B cell (primary cell): ENCODE results near the gene CYBB. TPM values are rescaled to one million over a fixed set of nuclear protein-coding genes. Genes with fewer than 3 reads are reported as not detected.
A peak's percentile ranks its signal among the peaks of the same experiment; 100 is the strongest.

Experiments used
- ATAC-seq: fragments of 200-7000 bp; cut with Tn5 transposase; one replicate; pipeline ENCODE4 v1.10.0; 2021; ENCODE audit warnings: low read depth, mild to moderate bottlenecking, moderate number of reproducible peaks, moderate library complexity
- CTCF ChIA-PET: fragments of 350-600 bp; sonication (Branson Sonifier 250); formaldehyde crosslinking; loops from one replicate; lab custom pipeline; 2021; ENCODE audit warnings: antibody characterized with exemption, inconsistent platforms; lab: Charles Lee
- POLR2A ChIA-PET: fragments of 350-600 bp; sonication (Branson Sonifier 250); formaldehyde crosslinking; loops from one replicate; lab custom pipeline; 2021; ENCODE audit warnings: antibody characterized with exemption; lab: Charles Lee
- DNase-seq: peaks from one replicate; pipeline ENCODE4 v3.0.0; 2013
- H2AFZ ChIP-seq: 2 replicates; pipeline ENCODE4 v1.6.1; 2012; ENCODE audit warnings: mild to moderate bottlenecking, low read depth, low read length; ENCODE audit not compliant: insufficient read depth, poor library complexity, severe bottlenecking
- H3K27ac ChIP-seq, 2 donors: 1 replicate in 1 of 2; 2 replicates in 1 of 2; pipeline ENCODE4 v1.5.1; 2012 to 2013; ENCODE audit warnings: low read length in 2 of 2, mild to moderate bottlenecking in 2 of 2, moderate library complexity in 1 of 2
- H3K27me3 ChIP-seq, 4 experiments: fragments of 200-600 bp in 1 of 4; sonication (generic) in 1 of 4; replicated peaks in 1 of 4; 1 replicate in 2 of 4; 2 replicates in 2 of 4; pipeline versions ENCODE4 v1.6.1 to v1.7.0; 2013 to 2016; ENCODE audit warnings: low read length in 3 of 4, mild to moderate bottlenecking in 2 of 4, mixed read lengths in 1 of 4, moderate library complexity in 1 of 4; ENCODE audit not compliant: insufficient read depth in 4 of 4, control insufficient read depth in 3 of 4; ENCODE audit errors: control extremely low read depth in 1 of 4
- H3K36me3 ChIP-seq, 2 experiments: replicated peaks in 1 of 2; 1 replicate in 1 of 2; 2 replicates in 1 of 2; pipeline versions ENCODE4 v1.6.1 to v1.7.1; 2013; ENCODE audit warnings: low read length in 1 of 2; ENCODE audit not compliant: insufficient read depth in 2 of 2, control insufficient read depth in 1 of 2; ENCODE audit errors: control extremely low read depth in 1 of 2, extremely low read depth in 1 of 2
- H3K4me1 ChIP-seq, 2 donors: fragments of 200-600 bp in 1 of 2; sonication (generic) in 1 of 2; 1 replicate in 1 of 2; 2 replicates in 1 of 2; pipeline versions ENCODE4 v1.5.1 to v1.6.1; 2013 to 2017; ENCODE audit warnings: low read length in 2 of 2; ENCODE audit not compliant: control insufficient read depth in 2 of 2, insufficient read depth in 2 of 2
- H3K4me2 ChIP-seq: replicated peaks from 2 replicates; pipeline ENCODE3; 2012; ENCODE audit warnings: mild to moderate bottlenecking, low read depth, low read length; ENCODE audit not compliant: poor library complexity, severe bottlenecking
- H3K4me3 ChIP-seq, 5 experiments: fragments of 200-600 bp in 1 of 5; sonication (generic) in 1 of 5; 1 replicate in 3 of 5; 2 replicates in 2 of 5; pipeline versions ENCODE4 v1.5.1 to v1.7.0; 2011 to 2016; ENCODE audit warnings: low read length in 4 of 5, mild to moderate bottlenecking in 4 of 5, low read depth in 2 of 5, control low read depth in 1 of 5, moderate library complexity in 1 of 5; ENCODE audit not compliant: insufficient read depth in 1 of 5; ENCODE audit errors: control extremely low read depth in 1 of 5, extremely low read depth in 1 of 5
- H3K79me2 ChIP-seq: fragments of 200-600 bp; sonication (generic); one replicate; pipeline ENCODE4 v1.6.0; 2016; ENCODE audit warnings: low read length; ENCODE audit not compliant: control insufficient read depth, insufficient read depth
- H3K9ac ChIP-seq: fragments of 200-600 bp; sonication (generic); 2 replicates; pipeline ENCODE4 v1.6.1; 2017; ENCODE audit warnings: mild to moderate bottlenecking, low read length, moderate library complexity
- H3K9me3 ChIP-seq, 3 donors: one replicate each; pipeline versions ENCODE4 v1.6.1 to v1.7.1; 2013; ENCODE audit warnings: low read length in 2 of 3; ENCODE audit not compliant: control insufficient read depth in 2 of 3, insufficient read depth in 1 of 3; ENCODE audit errors: control extremely low read depth in 1 of 3
- H4K20me1 ChIP-seq: 2 replicates; pipeline ENCODE4 v1.6.0; 2012; ENCODE audit warnings: mild to moderate bottlenecking, low read length; ENCODE audit not compliant: insufficient read depth, control insufficient read depth, poor library complexity, severe bottlenecking
- H3K27ac Mint-ChIP-seq: one replicate; pipeline ENCODE4 v1.8.0; 2021; ENCODE audit warnings: mixed read lengths
- H3K27me3 Mint-ChIP-seq: one replicate; pipeline ENCODE4 v1.8.0; 2021; ENCODE audit warnings: mixed read lengths
- H3K4me1 Mint-ChIP-seq: one replicate; pipeline ENCODE4 v1.8.0; 2021; ENCODE audit warnings: mixed read lengths
- H3K4me3 Mint-ChIP-seq: one replicate; pipeline ENCODE4 v1.8.0; 2021; ENCODE audit warnings: mixed read lengths
- H3K9me3 Mint-ChIP-seq: one replicate; pipeline ENCODE4 v1.8.0; 2022; ENCODE audit warnings: mixed read lengths; ENCODE audit not compliant: insufficient read depth
- CTCF ChIP-seq: fragments of 200-600 bp; IDR thresholded peaks from one replicate; pipeline ENCODE4 v1.8.0; 2022; ENCODE audit warnings: antibody characterized with exemption, mild to moderate bottlenecking
- EZH2 ChIP-seq: IDR thresholded peaks from 2 replicates; pipeline ENCODE4 v1.6.1; 2012; ENCODE audit warnings: borderline replicate concordance, low read depth, mild to moderate bottlenecking, moderate library complexity, low read length; ENCODE audit not compliant: insufficient read depth, poor library complexity, severe bottlenecking
- WGBS: methylation state at CpG from one replicate; pipeline ENCODE4 v1.1.5; 2013; ENCODE audit warnings: missing lambda C conversion rate; ENCODE audit not compliant: insufficient coverage; 5-methylcytosine and 5-hydroxymethylcytosine counted together
- intact Hi-C: fragments of 100-400 bp; cut with micrococcal nuclease; formaldehyde crosslinking; loops from one replicate; pipeline ENCODE4 v1.10.0; 2022
- polyA plus RNA-seq: library from polyadenylated mRNA; depleted of rRNA; stranded (reverse); fragments of >200 nt; gene quantifications from 2 replicates; pipeline ENCODE4 v1.2.3, GENCODE V29; 2012
- total RNA-seq, 2 donors: library from RNA; stranded (reverse); fragments of 120-200 nt in 1 of 2; gene quantifications; 1 replicate in 1 of 2; 2 replicates in 1 of 2; pipeline versions ENCODE4 v1.2.3 to v1.2.4, GENCODE V29; 2013 to 2022

The CYBB gene
- total and polyA plus RNA-seq, 2 donors (not counting 1 experiment from before 2014, with no cell fraction given): 72.1 to 132 TPM

GRCh38 chrX:37781081-37781480 lies 1.2 kb downstream of the CYBB start:
- POLR2A ChIA-PET: interaction anchor here (0.8 kb wide), 1 partner anchor 26 kb away, joined by 3 read pairs; no protein-coding TSS in a partner anchor
- CTCF ChIA-PET: interaction anchor here (1.3 to 7.9 kb wide), 4 partner anchors 16 to 43 kb away, joined by 3 to 65 read pairs (median 10); no protein-coding TSS in a partner anchor
- no peak for ATAC-seq
- no peaks in the 10 kb centered on the region for H4K20me1 ChIP-seq
- no peak overlapping the region for H2AFZ ChIP-seq
- H3K4me3 ChIP-seq: peak overlapping the region; percentile 52 to 89 (median 60)
- peak overlapping the region; percentile 69 for H3K4me2 ChIP-seq
- peaks cover 0 to 34% of the 10 kb centered on the region in 2 experiments for H3K36me3 ChIP-seq
- DNase-seq: no peak
- Mint-ChIP-seq H3K4me3 (peak overlapping the region; percentile 96), H3K27me3 (no peaks in the 10 kb centered on the region), H3K27ac (peak overlapping the region; percentile 92), H3K9me3 (no peaks in the 10 kb centered on the region), H3K4me1 (peaks cover 60% of the 10 kb centered on the region)
- WGBS: no CpG with 5 or more reads among the region's 4 CpGs
- peak overlapping the region; percentile 66 for H3K9ac ChIP-seq
- H3K79me2 ChIP-seq: peaks cover 46% of the 10 kb centered on the region
- H3K4me1 ChIP-seq: peaks cover 59 to 62% of the 10 kb centered on the region in 2 donors
- no peaks in the 10 kb centered on the region for H3K9me3 ChIP-seq
- TF ChIP-seq EZH2: no peak
- no peak for TF ChIP-seq CTCF
- H3K27ac ChIP-seq: peak overlapping the region; percentile 38 to 71
- intact Hi-C loops: no loop called here
- H3K27me3 ChIP-seq: no peaks in the 10 kb centered on the region

GRCh38 chrX:37781814-37782213 lies 2.0 kb downstream of the CYBB start:
- CTCF ChIA-PET: interaction anchor here (0.9 to 7.9 kb wide), 5 partner anchors 15 to 43 kb away, joined by 3 to 65 read pairs (median 5); no protein-coding TSS in a partner anchor
- intact Hi-C loops: no loop called here
- ATAC-seq: no peak

More at GRCh38 chrX:37781814-37782213, 2.0 kb downstream of the CYBB start:
- Histone ChIP-seq H2AFZ (no peak overlapping the region), H3K4me2 (peak overlapping the region; percentile 69), H3K27ac (peak overlapping the region; percentile 38 to 71), H3K9ac (peak overlapping the region; percentile 66), H3K27me3 (no peaks in the 10 kb centered on the region), H4K20me1 (no peaks in the 10 kb centered on the region), H3K4me1 (peaks cover 59 to 61% of the 10 kb centered on the region in 2 donors), H3K4me3 (peak overlapping the region; percentile 52 to 89 (median 60)), H3K36me3 (peaks cover 0 to 37% of the 10 kb centered on the region in 2 experiments), H3K79me2 (peaks cover 46% of the 10 kb centered on the region), H3K9me3 (no peaks in the 10 kb centered on the region)
- DNase-seq: no peak
- peaks cover 60% of the 10 kb centered on the region for H3K4me1 Mint-ChIP-seq
- H3K27ac Mint-ChIP-seq: peak overlapping the region; percentile 92
- POLR2A ChIA-PET: interaction anchor here (0.9 kb wide), 1 partner anchor 36 kb away, joined by 4 read pairs; no protein-coding TSS in a partner anchor
- H3K9me3 Mint-ChIP-seq: no peaks in the 10 kb centered on the region
- no peak for TF ChIP-seq EZH2
- TF ChIP-seq CTCF: no peak
- peak overlapping the region; percentile 96 for H3K4me3 Mint-ChIP-seq
- no peaks in the 10 kb centered on the region for H3K27me3 Mint-ChIP-seq
- WGBS: no CpG with 5 or more reads among the region's 3 CpGs
